Endothelial cell of umbilical vein (primary cell): ENCODE data around the gene CHD6. TPM values are rescaled to one million over a fixed set of nuclear protein-coding genes. Genes with fewer than 3 reads are reported as not detected.

Experiments
- BruUV-seq: library from RNA; stranded (reverse); fragments of 400-500 nt; replicated peaks from 2 replicates; lab custom pipeline; 2021; lab: Mats Ljungman, UMichigan
- CTCF ChIA-PET: fragments of 300-600, 350-600 bp; sonication (Branson Sonifier 250); formaldehyde crosslinking; loops from one replicate; lab custom pipeline; 2021; ENCODE audit warnings: antibody characterized with exemption, inconsistent platforms; lab: Charles Lee
- POLR2A ChIA-PET: fragments of 300-600, 350-600 bp; sonication (Branson Sonifier 250); formaldehyde crosslinking; loops from one replicate; lab custom pipeline; 2021; ENCODE audit warnings: antibody characterized with exemption, inconsistent platforms; lab: Charles Lee
- DNase-seq: peaks from one replicate; pipeline ENCODE4 v3.0.0-alpha.2; 2011; ENCODE audit warnings: low read depth, low spot score
- FAIRE-seq: peaks from 2 replicates; lab custom pipeline; 2011; peaks lifted over from hg19 to GRCh38; lab: Jason Lieb, UNC
- H2AFZ ChIP-seq: 2 replicates; pipeline ENCODE4 v1.6.0; 2012; ENCODE audit warnings: low read depth, low read length, control low read depth, inconsistent platforms
- H3K27ac ChIP-seq: 2 replicates; pipeline ENCODE4 v1.5.1; 2011; ENCODE audit warnings: low read depth, mild to moderate bottlenecking, control low read depth, low read length, moderate library complexity; ENCODE audit not compliant: insufficient read depth
- H3K27me3 ChIP-seq, 2 experiments: 2 replicates each; pipeline versions ENCODE4 v1.6.0 to v1.6.1; 2011; ENCODE audit warnings: low read length in 2 of 2, mixed read lengths in 1 of 2; ENCODE audit not compliant: control insufficient read depth in 2 of 2, insufficient read depth in 2 of 2
- H3K36me3 ChIP-seq, 2 experiments: 2 replicates in 1 of 2; 3 replicates in 1 of 2; pipeline ENCODE4 v1.5.1; 2011; ENCODE audit warnings: low read length in 2 of 2, mild to moderate bottlenecking in 1 of 2, moderate library complexity in 1 of 2; ENCODE audit not compliant: control insufficient read depth in 2 of 2, insufficient read depth in 2 of 2; ENCODE audit errors: extremely low read depth in 1 of 2
- H3K4me1 ChIP-seq: 3 replicates; pipeline ENCODE4 v1.5.1; 2011; ENCODE audit warnings: mild to moderate bottlenecking, low read length; ENCODE audit not compliant: control insufficient read depth, insufficient read depth; ENCODE audit errors: extremely low read depth
- H3K4me2 ChIP-seq: 2 replicates; pipeline ENCODE4 v1.6.1; 2011; ENCODE audit warnings: low read length, control low read depth, mixed read lengths; ENCODE audit not compliant: insufficient read depth
- H3K4me3 ChIP-seq, 3 experiments: fragments of 200-600 bp in 1 of 3; sonication (generic), shearing (Covaris generic) in 1 of 3; replicated peaks in 1 of 3; 2 replicates each; pipeline ENCODE4 v1.5.1; 2011 to 2016; ENCODE audit warnings: control low read depth in 3 of 3, low read length in 3 of 3, mild to moderate bottlenecking in 2 of 3, inconsistent platforms in 1 of 3, low read depth in 1 of 3, moderate library complexity in 1 of 3; ENCODE audit not compliant: insufficient read depth in 1 of 3
- H3K79me2 ChIP-seq: 2 replicates; pipeline ENCODE4 v1.6.0; 2012; ENCODE audit warnings: low read length, inconsistent platforms; ENCODE audit not compliant: control insufficient read depth, insufficient read depth
- H3K9ac ChIP-seq: replicated peaks from 2 replicates; pipeline ENCODE3; 2011; ENCODE audit warnings: low read length, control low read depth; ENCODE audit not compliant: insufficient read depth; ENCODE audit errors: extremely low read depth
- H3K9me1 ChIP-seq: replicated peaks from 3 replicates; pipeline ENCODE4 v1.6.0; 2011; ENCODE audit warnings: mild to moderate bottlenecking, low read length; ENCODE audit not compliant: control insufficient read depth, insufficient read depth; ENCODE audit errors: extremely low read depth
- H3K9me3 ChIP-seq: replicated peaks from 2 replicates; pipeline ENCODE4 v1.5.1; 2012; ENCODE audit warnings: low read length, inconsistent platforms; ENCODE audit not compliant: control insufficient read depth, insufficient read depth
- H4K20me1 ChIP-seq: replicated peaks from 2 replicates; pipeline ENCODE3; 2011; ENCODE audit warnings: mild to moderate bottlenecking, low read length; ENCODE audit not compliant: control insufficient read depth, insufficient read depth; ENCODE audit errors: extremely low read depth
- CTCF ChIP-seq, 2 donors: IDR thresholded peaks; 1 replicate in 1 of 2; 2 replicates in 1 of 2; pipeline ENCODE4 v1.5.1; 2011; ENCODE audit warnings: low read length in 2 of 2, mild to moderate bottlenecking in 2 of 2, moderate library complexity in 2 of 2, control low read depth in 1 of 2, inconsistent platforms in 1 of 2, low read depth in 1 of 2; ENCODE audit not compliant: insufficient read depth in 1 of 2; ENCODE audit errors: extremely low read depth in 1 of 2
- EZH2 ChIP-seq: IDR thresholded peaks from 2 replicates; pipeline ENCODE4 v1.6.1; 2012; ENCODE audit warnings: borderline replicate concordance, low read depth, mild to moderate bottlenecking, moderate library complexity, low read length, inconsistent platforms; ENCODE audit not compliant: severe bottlenecking
- FOS ChIP-seq: IDR thresholded peaks from 2 replicates; pipeline ENCODE4 v1.6.1; 2011; ENCODE audit warnings: mild to moderate bottlenecking, low read length, moderate library complexity, borderline replicate concordance; ENCODE audit not compliant: insufficient read depth
- GATA2 ChIP-seq: IDR thresholded peaks from 2 replicates; pipeline ENCODE4 v1.7.0; 2011; ENCODE audit warnings: low read depth, mild to moderate bottlenecking, moderate library complexity, mixed read lengths, low read length; ENCODE audit not compliant: insufficient read length, insufficient read depth
- JUN ChIP-seq: IDR thresholded peaks from 2 replicates; pipeline ENCODE4 v1.6.1; 2011; ENCODE audit warnings: borderline replicate concordance, low read depth; ENCODE audit not compliant: insufficient read length, insufficient read depth
- MAX ChIP-seq: IDR thresholded peaks from 2 replicates; pipeline ENCODE4 v1.6.1; 2011; ENCODE audit not compliant: insufficient read depth, insufficient read length
- MYC ChIP-seq: IDR thresholded peaks from one replicate; pipeline ENCODE4 v1.6.1; 2011; ENCODE audit warnings: mild to moderate bottlenecking, low read depth, low read length
- POLR2A ChIP-seq: IDR thresholded peaks from 2 replicates; pipeline ENCODE4 v1.6.1; 2012; ENCODE audit warnings: low read depth, mild to moderate bottlenecking, control low read depth, low read length
- POLR2AphosphoS5 ChIP-seq: IDR thresholded peaks from 2 replicates; pipeline ENCODE4 v1.6.1; 2012; ENCODE audit warnings: low read depth, mild to moderate bottlenecking, control low read depth, low read length, moderate library complexity; ENCODE audit not compliant: insufficient read depth
- dilution Hi-C: fragments of 300-500 bp; cut with MboI; formaldehyde crosslinking; loops from one replicate; pipeline ENCODE4 v1.15.0; 2019; ENCODE audit warnings: low sequenced_read_pairs; ENCODE audit not compliant: extremely low pct_ligation_motif_present
- intact Hi-C: fragments of 100-400 bp; cut with micrococcal nuclease; formaldehyde crosslinking; loops from one replicate; pipeline ENCODE4 v1.10.0; 2022
- polyA plus RNA-seq, 4 experiments: library from polyadenylated mRNA; depleted of rRNA in 3 of 4; stranded (reverse) in 3 of 4; unstranded in 1 of 4; fragments of >200 nt; gene quantifications; 2 replicates each; pipeline versions ENCODE4 v1.2.1 to v1.2.3, GENCODE V29; 2011 to 2012; ENCODE audit warnings: missing spikeins in 1 of 4
- total RNA-seq: library from RNA; stranded (reverse); gene quantifications from 2 replicates; pipeline ENCODE4 v1.2.3, GENCODE V29; 2021

The CHD6 gene
- total and polyA plus RNA-seq, 2 donors (not counting 3 experiments of a cell fraction or from before 2014, with no cell fraction given) = 7.2 to 33.7 TPM

GRCh38 chr20:41413169-41413568 is 205.0 kb downstream of the CHD6 start:
- no peaks in the 10 kb centered on the region for H3K79me2 ChIP-seq
- H3K9me1 ChIP-seq = no peaks in the 10 kb centered on the region
- no peak overlapping the region for H3K4me2 ChIP-seq
- H4K20me1 ChIP-seq = no peaks in the 10 kb centered on the region
- DNase-seq (no peak), FAIRE-seq (no peak)
- H3K27ac ChIP-seq = no peak overlapping the region
- H3K9me3 ChIP-seq = no peaks in the 10 kb centered on the region
- H3K9ac ChIP-seq = no peak overlapping the region
- ChIA-PET CTCF (interaction anchor here (1.6 to 2.1 kb wide), 2 partner anchors 240 to 278 kb away, joined by 6 to 13 read pairs; no protein-coding TSS in a partner anchor), POLR2A (no interaction called here)
- intact Hi-C loops = no loop called here
- dilution Hi-C loops = no loop called here
- TF ChIP-seq CTCF (IDR thresholded peaks at IDR 0.05; ENCODE audit: extremely low read depth in 1 of 2, insufficient read depth in 1 of 2, low read depth in 1 of 2, low read length in 2 of 2) (no peak), EZH2 (no peak), FOS (no peak), GATA2 (no peak), JUN (no peak), POLR2AphosphoS5 (no peak), MAX (no peak), MYC (no peak), POLR2A (no peak)
- H2AFZ ChIP-seq = no peak overlapping the region
- no TSS peak for BruUV-seq
- no peak overlapping the region for H3K4me3 ChIP-seq
- no peaks in the 10 kb centered on the region for H3K27me3 ChIP-seq
- no peaks in the 10 kb centered on the region for H3K4me1 ChIP-seq
- peaks cover 2 to 50% of the 10 kb centered on the region in 2 experiments for H3K36me3 ChIP-seq
